HG03103 (cell line): ENCODE results near the gene SLC39A11.
"Not testable (repeated sequence)": the region's sequence is repeated elsewhere in the genome, so short reads cannot be mapped to it uniquely, and the experiment has no call there.

ENCODE experiments used
- ATAC-seq: cut with Tn5 transposase; IDR thresholded peaks from one replicate; pipeline ENCODE4 v1.9.1; 2021; ENCODE audit warnings: low read depth; ENCODE audit not compliant: unreplicated experiment

The SLC39A11 gene

DNA sequence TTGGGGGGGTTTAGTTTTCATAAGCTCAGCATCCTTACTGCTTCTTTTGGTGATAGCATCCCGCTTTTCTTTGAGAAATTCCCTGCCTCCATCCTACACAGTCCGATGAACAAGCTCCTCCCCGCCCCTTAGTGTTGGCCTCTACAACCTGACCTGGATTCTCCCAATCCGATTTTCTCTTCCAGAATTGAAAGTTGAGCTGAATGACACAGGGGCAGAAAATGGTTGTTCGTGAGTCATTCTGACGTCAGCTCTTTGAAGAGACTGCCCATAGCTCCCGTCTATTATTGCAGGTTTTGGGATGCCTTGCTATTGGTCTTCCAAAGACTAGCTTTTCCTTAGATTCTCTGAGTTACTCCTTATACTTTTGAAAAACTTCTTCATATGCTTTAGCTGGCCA is 279.7 kb downstream of the SLC39A11 start:
- no peak for ATAC-seq

DNA sequence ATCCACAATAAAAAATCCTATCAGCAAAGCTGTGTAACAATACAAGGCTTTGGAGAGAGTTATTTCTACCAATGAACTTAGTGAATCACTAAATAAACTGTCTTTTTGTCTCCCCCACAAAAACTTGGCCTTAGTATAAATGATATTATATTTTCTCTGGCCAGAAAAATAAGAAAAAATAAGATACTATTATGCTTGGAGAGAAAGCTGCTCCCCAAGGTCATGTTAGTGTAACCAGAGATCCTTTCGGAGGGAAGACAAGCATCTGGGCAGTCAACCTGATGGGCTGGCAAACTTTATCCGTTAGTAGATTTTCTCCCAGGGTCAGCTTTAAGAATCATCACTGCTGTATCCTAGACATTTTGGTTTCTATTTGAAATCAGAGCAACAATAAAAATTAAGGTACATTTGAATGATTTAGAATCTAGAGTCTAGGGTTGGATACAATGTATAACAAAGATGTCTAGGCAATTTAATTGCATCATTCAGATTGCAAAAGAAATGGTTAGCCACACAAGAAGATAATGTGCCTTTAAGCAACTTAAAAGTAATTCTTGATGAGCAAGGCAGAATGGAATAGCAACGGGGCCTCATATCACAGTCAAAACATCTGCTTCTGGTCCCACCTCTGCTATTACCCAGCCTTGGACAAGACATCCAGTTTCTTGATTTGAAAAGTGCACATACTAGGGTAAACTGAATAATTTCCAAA is 280.4 kb downstream of the SLC39A11 start:
- ATAC-seq = no peak

DNA sequence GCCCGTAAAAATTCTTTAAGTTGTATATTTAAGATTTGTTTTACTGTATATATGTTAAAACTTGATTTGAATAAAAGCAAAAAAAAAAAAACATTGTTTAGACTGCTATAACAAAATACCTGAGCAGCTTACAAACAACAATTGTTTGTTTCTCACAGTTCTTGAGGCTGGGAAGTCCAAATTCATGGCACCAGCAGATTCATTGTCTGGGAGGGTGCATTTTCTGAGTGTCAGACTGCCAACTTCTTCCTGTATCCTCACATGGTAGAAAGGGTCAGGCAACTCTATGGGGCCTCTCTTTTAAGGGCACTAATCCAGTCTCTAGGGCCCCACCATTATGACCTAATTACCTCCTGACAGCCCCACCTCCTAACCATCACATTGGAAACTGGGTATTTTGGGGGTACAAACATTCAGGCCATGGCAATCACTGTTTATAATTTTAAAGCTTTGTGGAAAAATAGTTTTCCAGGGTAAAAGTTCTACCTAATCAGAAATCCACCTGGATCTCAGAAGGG is 281.4 kb downstream of the SLC39A11 start:
- ATAC-seq = no peak

DNA sequence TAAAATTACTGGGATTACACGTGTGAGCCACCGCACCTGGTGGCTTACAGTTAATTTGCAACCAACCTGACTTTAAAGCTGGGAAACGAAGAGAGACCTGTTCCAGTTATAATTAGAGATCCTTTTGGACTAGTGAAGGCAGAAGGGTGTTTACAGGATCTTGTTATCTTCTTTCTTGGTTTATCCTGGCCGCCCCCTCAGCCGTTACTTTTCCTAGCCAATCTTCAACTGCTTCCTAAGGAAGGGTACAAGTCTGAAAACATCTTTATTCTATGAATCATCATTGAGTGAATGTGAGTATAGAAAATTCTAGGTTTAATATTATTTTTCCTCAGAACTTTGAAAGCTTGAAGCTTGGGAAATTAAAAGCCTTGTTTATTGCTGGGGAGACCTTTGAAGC is 286.5 kb downstream of the SLC39A11 start:
- no peak for ATAC-seq

GRCh38 chr17:72804949-72805707 is 287.4 kb downstream of the SLC39A11 start:
- ATAC-seq = no peak

DNA sequence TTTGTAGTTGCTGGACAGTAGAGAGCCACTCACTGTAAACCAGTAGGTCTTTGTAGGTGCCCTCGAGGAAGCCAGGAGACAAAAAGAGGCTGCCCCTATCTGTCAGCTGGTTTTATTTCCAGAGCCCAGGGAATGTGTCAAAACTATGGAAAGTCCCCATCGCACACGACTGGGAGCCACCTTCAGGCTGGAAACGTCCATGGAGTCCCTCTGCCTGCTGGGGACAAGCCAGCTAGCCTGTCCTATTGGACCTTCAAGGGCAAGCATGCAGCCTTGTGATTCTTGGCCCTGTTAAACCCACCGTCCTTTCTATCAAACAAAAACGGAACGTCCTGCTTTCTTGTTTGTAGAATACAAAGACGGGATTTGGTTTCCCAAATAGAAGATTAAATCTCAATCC is 289.8 kb downstream of the SLC39A11 start:
- ATAC-seq = no peak

DNA sequence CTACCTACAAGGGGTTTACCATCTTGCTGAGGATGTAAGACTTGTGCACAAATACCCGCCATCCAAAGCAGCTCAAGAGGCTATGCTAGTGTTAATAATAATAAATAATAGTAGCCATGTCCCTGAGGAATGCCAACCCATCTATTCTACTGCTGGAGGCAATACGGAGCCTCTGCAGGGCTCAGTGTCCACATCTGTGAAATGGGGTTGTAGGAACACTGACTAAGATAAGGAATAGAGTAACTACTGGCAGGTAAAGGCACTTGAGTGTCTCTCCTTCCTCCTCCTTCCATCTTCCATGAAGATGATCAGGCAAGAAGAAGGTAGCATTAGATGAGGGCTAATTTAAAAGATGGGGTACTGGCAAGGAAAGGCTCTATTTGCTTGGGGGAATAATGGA is 295.3 kb downstream of the SLC39A11 start:
- no peak for ATAC-seq

DNA sequence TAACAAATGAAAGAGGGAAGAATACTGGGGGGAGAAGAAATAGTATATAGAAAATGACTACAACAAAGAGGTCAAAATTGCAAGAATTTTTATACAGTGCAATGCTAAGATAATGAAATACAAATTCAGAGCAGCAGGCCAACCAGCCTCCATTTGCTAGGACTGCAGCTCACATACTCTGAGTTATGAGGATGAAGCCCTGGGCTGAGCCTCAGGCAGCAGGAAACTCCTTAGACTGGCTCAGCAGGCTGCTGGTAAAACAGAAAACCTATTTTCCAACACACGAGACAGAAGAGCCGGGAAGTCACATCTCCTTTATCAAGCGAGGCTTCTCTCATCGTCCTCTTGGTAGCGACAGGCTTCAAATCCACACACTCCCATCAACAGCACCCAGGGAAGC is 296.5 kb downstream of the SLC39A11 start:
- ATAC-seq = no peak

- no peak for ATAC-seq
These were observed 298.3 kb downstream of the SLC39A11 start for GRCh38 chr17:72794152-72794551.

DNA sequence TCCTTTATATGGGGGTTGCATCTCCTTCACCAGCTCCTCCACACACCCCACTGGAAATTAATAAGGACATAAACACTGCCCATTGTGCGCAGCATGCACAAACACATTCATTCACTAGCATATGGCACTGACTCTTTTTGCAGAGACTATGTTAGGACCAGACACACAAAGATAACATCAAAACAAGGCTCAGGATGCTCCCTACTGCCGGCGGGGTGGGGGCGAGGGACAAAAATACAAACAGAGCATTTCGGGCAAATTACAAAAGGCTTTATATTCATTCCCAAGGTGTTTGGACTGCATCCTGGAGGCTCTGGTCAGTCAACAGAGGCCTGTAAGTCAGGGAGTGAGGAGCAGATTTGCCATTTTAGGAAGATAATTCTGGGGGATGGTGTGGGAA is 299.7 kb downstream of the SLC39A11 start:
- ATAC-seq = no peak

GRCh38 chr17:72790190-72790589 is 302.3 kb downstream of the SLC39A11 start:
- ATAC-seq = no peak

DNA sequence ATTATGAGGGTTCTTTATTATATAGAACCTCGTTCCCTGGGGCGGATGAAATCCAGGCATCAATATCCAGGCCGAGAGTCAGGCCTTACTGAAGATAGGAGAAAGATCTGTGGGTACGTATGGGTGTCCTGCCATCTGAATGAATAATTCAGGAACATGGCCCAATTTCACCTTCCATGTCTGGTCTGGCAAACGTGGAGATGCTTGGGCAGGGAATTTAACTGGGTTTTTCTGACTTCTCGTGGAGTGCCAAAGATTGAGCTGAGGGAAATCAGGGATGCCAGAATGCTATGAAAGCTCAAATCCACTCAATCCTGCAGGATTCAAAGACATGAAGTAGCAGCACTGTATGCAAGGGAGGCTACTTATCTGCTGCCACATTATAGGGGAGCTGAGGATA is 302.8 kb downstream of the SLC39A11 start:
- ATAC-seq = no peak

DNA sequence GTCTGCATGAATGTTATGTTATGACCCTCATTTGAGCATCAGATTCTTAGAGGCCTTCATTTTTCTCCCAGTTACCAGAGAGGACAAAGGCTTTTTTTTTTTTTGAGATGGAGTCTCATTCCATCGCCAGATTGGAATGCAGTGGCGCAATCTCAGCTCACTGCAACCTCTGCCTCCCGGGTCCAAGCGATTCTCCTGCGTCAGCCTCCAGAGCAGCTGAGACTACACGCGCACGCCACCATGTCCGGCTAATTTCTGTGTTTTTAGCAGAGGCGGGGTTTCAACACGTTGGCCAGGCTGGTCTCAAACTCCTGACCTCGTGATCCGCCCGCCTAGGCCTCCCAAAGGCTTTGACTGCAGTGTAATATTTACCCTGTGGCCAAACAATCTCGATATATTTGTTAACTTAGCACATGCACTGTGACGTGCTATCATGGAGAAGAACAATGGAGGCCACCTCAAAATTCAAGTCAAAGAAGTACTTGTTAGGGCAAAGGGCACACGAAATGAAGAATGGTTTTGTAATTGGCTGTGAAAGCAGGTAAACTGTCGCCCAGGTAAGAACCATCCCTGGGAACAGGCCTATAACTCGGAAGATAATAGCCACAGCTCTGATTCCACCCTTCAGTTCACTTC is 303.4 kb downstream of the SLC39A11 start:
- no peak for ATAC-seq

GRCh38 chr17:72786209-72786608 is 306.3 kb downstream of the SLC39A11 start:
- no peak for ATAC-seq

- no peak for ATAC-seq
These were observed 309.3 kb downstream of the SLC39A11 start for GRCh38 chr17:72782985-72783701.

DNA sequence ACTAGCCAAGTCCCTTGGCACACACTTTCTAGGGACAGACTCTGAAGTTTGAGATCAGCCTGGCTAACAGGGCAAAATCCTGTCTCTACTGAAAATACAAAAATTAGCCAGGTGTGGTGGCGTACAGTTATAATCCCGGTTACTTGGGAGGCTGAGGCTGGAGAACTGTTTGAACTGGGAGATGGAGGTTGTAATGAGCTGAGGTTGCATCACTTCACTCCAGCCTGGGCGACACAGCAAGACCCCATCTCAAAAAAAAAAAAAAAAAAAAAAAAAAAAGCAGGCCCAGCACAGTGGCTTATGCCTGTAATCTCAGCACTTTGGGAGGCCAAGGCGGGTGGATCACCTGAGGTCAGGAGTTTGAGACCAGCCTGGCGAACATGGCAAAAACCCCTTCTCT is 310.1 kb downstream of the SLC39A11 start:
- not testable (repeated sequence) for ATAC-seq

GRCh38 chr17:72778169-72779151 is 314.0 kb downstream of the SLC39A11 start:
- ATAC-seq = no peak

GRCh38 chr17:72775919-72776318 is 316.6 kb downstream of the SLC39A11 start:
- ATAC-seq = no peak

DNA sequence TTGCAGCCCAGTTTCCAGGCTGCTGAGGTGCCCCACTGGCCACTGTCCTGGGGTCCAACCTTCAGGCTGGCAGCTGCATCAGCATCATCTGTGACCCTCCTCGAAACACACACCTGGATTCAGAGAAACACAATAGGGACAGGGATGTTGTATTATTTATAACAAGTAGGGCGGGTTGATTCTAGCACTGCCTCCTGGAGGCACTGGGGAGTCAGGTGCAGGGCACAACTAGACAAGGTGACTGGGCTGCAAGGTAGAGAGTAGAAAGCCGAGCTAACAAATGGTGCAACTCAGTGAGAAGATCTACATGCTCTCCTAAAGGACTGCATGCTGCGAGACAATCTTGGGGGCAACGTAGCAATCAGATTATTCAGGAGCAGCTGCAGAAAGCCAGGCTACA is 317.3 kb downstream of the SLC39A11 start:
- no peak for ATAC-seq

DNA sequence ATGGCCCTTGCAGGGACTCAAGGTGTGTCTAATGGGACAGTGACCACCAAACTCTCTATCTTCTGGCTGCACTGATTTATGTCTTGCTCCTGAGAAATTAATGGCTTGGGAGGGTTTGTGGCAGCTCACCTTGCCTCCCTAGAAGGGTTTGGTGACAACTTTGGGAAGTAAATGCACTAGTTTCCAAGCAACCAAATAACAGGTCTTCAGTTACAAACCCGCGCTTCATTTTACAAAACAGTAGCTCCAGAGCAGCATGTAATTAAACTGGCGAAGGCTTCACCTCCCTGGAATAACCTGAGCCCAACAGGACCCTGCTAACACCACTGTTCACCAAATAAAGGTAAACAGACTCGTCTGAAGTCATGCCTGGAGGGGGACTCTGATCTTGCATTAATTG is 318.3 kb downstream of the SLC39A11 start:
- no peak for ATAC-seq
